ENCODE measurements around the gene PNCK.

PNCK gene

GRCh38 chrX:153636716-153637115 lies 36.9 kb downstream of the PNCK start:
- no peak overlapping the region for H3K4me3 Mint-ChIP-seq
- peaks cover 3% of the 10 kb centered on the region for H3K27me3 Mint-ChIP-seq
- no peak overlapping the region for H3K27ac Mint-ChIP-seq
- H3K9me3 Mint-ChIP-seq (ENCODE audit: low read depth) = no peaks in the 10 kb centered on the region
- H3K4me1 Mint-ChIP-seq (ENCODE audit: low read depth) = peaks cover 5% of the 10 kb centered on the region
- no peaks in the 10 kb centered on the region for H3K36me3 Mint-ChIP-seq

- Mint-ChIP-seq H3K9me3 (ENCODE audit: low read depth) (no peaks in the 10 kb centered on the region), H3K27ac (no peak overlapping the region), H3K4me1 (ENCODE audit: low read depth) (peaks cover 1% of the 10 kb centered on the region), H3K36me3 (no peaks in the 10 kb centered on the region), H3K27me3 (peaks cover 2% of the 10 kb centered on the region), H3K4me3 (no peak overlapping the region)
These were observed 37.6 kb downstream of the PNCK start for GRCh38 chrX:153635788-153636668.

GRCh38 chrX:153635388-153635787 lies 38.2 kb downstream of the PNCK start:
- Mint-ChIP-seq H3K9me3 (ENCODE audit: low read depth) (no peaks in the 10 kb centered on the region), H3K36me3 (no peaks in the 10 kb centered on the region), H3K4me1 (ENCODE audit: low read depth) (no peaks in the 10 kb centered on the region), H3K4me3 (no peak overlapping the region), H3K27ac (no peak overlapping the region), H3K27me3 (peaks cover 2% of the 10 kb centered on the region)

GRCh38 chrX:153634832-153635231 lies 38.8 kb downstream of the PNCK start:
- H3K4me3 Mint-ChIP-seq = no peak overlapping the region
- peaks cover 2% of the 10 kb centered on the region for H3K27me3 Mint-ChIP-seq
- no peaks in the 10 kb centered on the region for H3K9me3 Mint-ChIP-seq (ENCODE audit: low read depth)
- no peak overlapping the region for H3K27ac Mint-ChIP-seq
- no peaks in the 10 kb centered on the region for H3K4me1 Mint-ChIP-seq (ENCODE audit: low read depth)
- no peaks in the 10 kb centered on the region for H3K36me3 Mint-ChIP-seq

DNA sequence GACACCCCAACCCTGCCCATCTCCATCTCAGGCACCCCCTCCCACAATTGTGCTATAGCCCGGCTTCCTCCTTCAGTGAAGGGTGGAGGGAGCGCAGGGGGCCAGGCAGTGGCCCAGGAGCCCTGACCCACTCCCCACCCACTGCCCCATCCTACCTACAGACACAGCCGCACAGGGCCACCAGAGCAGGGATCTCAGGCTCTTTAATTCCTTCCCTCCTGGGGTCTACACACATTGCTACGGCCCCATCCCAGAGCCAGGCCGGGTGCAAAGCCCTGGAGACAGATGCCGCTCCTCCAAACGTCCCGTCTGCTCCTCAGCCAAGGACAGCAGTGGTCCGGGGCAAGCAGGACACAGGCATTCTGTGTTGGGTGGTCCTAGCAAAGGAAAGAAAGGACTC lies 39.4 kb downstream of the PNCK start:
- H3K27ac Mint-ChIP-seq = no peak overlapping the region
- H3K9me3 Mint-ChIP-seq (ENCODE audit: low read depth) = no peaks in the 10 kb centered on the region
- no peaks in the 10 kb centered on the region for H3K36me3 Mint-ChIP-seq
- peaks cover 2% of the 10 kb centered on the region for H3K27me3 Mint-ChIP-seq
- no peak overlapping the region for H3K4me3 Mint-ChIP-seq
- no peaks in the 10 kb centered on the region for H3K4me1 Mint-ChIP-seq (ENCODE audit: low read depth)

DNA sequence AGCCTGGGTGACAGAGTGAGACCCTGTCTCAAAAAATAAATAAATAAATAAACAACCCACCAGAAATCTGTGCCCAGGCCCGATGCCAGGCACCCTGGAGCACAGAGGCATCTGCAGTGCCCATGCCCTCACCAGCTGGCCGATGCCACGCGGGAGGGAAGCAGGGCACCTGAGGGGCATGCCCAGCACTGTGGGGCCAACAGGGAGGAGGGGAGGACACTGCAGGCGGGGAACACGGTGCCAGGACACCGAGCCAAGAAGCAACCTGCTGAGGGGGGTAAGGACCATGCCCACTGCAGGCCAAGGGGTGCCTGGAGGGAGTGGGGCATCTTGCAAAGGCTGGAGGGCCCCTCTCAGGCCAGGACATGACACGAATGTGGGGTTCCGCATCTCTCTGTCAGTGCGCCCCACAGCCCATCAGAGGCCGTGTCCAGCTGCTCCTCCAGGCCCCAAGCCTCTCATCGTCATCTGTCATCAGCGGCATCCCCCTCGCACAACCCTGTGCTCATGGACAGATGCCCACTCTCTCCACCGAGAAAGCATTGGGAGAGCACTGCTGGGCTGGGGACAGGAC lies 39.9 kb downstream of the PNCK start:
- Mint-ChIP-seq H3K27ac (no peak overlapping the region), H3K4me1 (ENCODE audit: low read depth) (no peaks in the 10 kb centered on the region), H3K27me3 (peaks cover 2% of the 10 kb centered on the region), H3K4me3 (no peak overlapping the region), H3K9me3 (ENCODE audit: low read depth) (no peaks in the 10 kb centered on the region), H3K36me3 (no peaks in the 10 kb centered on the region)

GRCh38 chrX:153633048-153633447 lies 40.6 kb downstream of the PNCK start:
- peaks cover 2% of the 10 kb centered on the region for H3K27me3 Mint-ChIP-seq
- no peaks in the 10 kb centered on the region for H3K4me1 Mint-ChIP-seq (ENCODE audit: low read depth)
- no peak overlapping the region for H3K27ac Mint-ChIP-seq
- no peak overlapping the region for H3K4me3 Mint-ChIP-seq
- no peaks in the 10 kb centered on the region for H3K9me3 Mint-ChIP-seq (ENCODE audit: low read depth)
- no peaks in the 10 kb centered on the region for H3K36me3 Mint-ChIP-seq

DNA sequence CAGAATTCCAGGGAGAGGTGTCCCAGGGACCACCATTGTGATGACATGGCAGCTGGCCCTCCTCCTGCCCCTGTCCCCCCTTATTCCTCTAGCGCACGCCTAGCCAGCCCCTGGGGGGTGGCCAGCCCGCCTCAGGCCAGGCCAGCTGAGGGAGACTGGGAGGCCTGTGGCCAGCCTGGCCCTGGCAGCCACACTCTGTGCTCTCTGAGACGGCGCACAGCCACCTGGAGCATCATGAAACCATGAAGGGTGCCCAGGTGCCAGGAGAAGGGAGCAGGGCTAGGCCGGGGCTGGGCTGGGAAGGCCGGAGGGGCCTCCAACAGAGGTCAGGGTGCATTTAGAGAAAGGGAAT lies 41.0 kb downstream of the PNCK start:
- Mint-ChIP-seq H3K36me3 (no peaks in the 10 kb centered on the region), H3K27ac (no peak overlapping the region), H3K4me3 (no peak overlapping the region), H3K4me1 (ENCODE audit: low read depth) (no peaks in the 10 kb centered on the region), H3K27me3 (peaks cover 2% of the 10 kb centered on the region), H3K9me3 (ENCODE audit: low read depth) (no peaks in the 10 kb centered on the region)

DNA sequence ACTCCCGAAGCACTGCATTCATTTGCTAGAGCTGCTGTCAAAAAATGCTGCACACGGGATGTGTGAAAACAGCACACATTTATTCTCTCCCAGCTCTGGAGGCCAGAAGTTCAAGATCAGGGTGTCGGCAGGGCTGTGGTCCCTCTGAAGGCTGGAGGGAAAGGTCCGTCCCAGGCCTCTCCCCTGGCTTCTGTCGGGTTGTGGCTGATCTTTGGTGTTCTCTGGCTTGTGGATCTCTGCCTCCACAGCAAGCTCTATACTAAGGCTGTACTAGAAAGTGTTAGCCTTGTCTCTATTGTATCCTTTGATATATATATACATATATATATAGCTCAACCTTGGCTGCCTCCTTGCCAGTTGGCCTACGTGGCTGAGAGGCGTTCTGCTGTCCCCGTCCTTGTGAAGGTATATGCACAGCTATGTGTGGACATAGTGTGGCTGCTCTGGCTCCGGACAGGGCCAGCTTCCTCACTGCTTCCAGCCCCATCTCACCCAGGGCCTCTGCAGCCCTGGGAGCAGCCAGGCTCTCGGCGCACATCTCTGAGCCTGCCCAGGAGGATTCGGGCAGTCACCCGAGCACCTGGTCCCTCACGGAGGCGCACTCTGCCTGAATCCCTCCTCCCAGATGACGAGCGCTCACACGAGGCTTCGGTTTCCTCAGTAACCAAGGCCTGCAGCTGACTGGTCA lies 41.6 kb downstream of the PNCK start:
- Mint-ChIP-seq H3K27ac (no peak overlapping the region), H3K36me3 (no peaks in the 10 kb centered on the region), H3K9me3 (ENCODE audit: low read depth) (no peaks in the 10 kb centered on the region), H3K4me1 (ENCODE audit: low read depth) (no peaks in the 10 kb centered on the region), H3K4me3 (no peak overlapping the region), H3K27me3 (peaks cover 2% of the 10 kb centered on the region)

DNA sequence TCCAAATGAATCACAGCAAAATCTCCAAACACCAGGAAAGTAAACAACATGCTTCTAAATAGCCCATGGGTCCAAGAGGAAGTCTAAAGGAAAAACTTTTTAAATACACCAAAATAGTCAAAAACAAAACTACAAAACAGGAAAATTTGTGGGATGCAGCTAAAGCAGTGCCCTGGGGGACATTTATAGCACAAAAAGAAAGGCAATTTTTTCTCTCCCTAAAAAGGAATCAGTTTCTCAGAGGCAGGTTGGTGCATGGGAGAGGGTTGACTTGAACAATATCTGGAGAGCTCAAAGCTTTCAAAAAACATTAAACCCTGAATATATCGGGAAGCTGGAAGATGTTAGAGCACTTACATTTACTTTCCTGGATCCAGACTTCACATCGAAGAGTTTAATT lies 42.3 kb downstream of the PNCK start:
- Mint-ChIP-seq H3K4me3 (no peak overlapping the region), H3K9me3 (ENCODE audit: low read depth) (no peaks in the 10 kb centered on the region), H3K27me3 (peaks cover 2% of the 10 kb centered on the region), H3K4me1 (ENCODE audit: low read depth) (no peaks in the 10 kb centered on the region), H3K36me3 (no peaks in the 10 kb centered on the region), H3K27ac (no peak overlapping the region)

GRCh38 chrX:153628665-153629064 lies 44.9 kb downstream of the PNCK start:
- no peaks in the 10 kb centered on the region for H3K36me3 Mint-ChIP-seq
- H3K27ac Mint-ChIP-seq = no peak overlapping the region
- peaks cover 2% of the 10 kb centered on the region for H3K27me3 Mint-ChIP-seq
- no peaks in the 10 kb centered on the region for H3K4me1 Mint-ChIP-seq (ENCODE audit: low read depth)
- no peaks in the 10 kb centered on the region for H3K9me3 Mint-ChIP-seq (ENCODE audit: low read depth)
- H3K4me3 Mint-ChIP-seq = no peak overlapping the region

GRCh38 chrX:153628129-153628528 lies 45.5 kb downstream of the PNCK start:
- H3K27ac Mint-ChIP-seq = no peak overlapping the region
- H3K27me3 Mint-ChIP-seq = peaks cover 2% of the 10 kb centered on the region
- no peaks in the 10 kb centered on the region for H3K9me3 Mint-ChIP-seq (ENCODE audit: low read depth)
- H3K36me3 Mint-ChIP-seq = no peaks in the 10 kb centered on the region
- no peak overlapping the region for H3K4me3 Mint-ChIP-seq
- no peaks in the 10 kb centered on the region for H3K4me1 Mint-ChIP-seq (ENCODE audit: low read depth)

- H3K27ac Mint-ChIP-seq = no peak overlapping the region
These were observed 45.9 kb downstream of the PNCK start for GRCh38 chrX:153627675-153628111.

DNA sequence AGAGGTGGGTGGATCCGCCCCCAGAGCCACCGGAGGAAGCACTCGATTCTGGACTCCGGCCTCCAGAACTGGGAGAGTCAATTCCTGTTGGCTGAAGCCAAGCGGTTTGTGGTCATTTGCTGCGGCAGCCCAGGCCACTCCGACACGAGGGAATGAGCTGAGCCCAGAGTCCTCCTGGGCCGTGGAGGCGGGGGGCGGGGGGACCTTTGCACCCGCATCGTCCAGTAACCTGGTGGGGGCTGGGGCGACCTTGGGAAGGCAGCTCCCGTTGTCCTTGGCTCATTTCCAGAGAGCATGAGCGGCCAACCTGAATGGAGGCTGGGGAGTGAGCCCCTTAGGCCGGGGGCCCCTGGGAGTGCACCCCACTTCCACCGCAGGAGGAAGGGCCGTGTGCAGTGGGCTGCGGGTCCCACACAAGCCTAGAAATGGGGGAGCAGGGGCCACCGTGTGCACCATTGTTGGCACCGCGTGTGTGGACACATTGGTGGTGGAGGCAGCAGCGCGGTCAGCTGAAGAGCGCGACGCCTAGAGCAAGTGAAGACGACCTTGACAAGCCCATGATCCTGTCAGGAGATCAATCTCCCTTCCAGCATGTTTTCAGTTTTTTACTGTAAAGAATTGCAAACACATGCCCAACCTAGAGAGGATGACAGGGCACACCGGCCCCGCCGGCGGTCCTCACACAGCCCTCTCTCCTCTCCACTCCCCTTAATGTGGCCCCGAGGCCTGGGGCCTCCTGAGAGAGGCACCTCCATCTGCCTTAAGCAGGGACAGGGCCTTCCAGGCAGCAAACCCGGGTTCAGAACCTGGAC lies 46.5 kb downstream of the PNCK start:
- H3K4me3 Mint-ChIP-seq = no peak overlapping the region
- H3K4me1 Mint-ChIP-seq (ENCODE audit: low read depth) = no peaks in the 10 kb centered on the region
- no peak overlapping the region for H3K27ac Mint-ChIP-seq
- H3K36me3 Mint-ChIP-seq = no peaks in the 10 kb centered on the region
- H3K27me3 Mint-ChIP-seq = peaks cover 2% of the 10 kb centered on the region
- no peaks in the 10 kb centered on the region for H3K9me3 Mint-ChIP-seq (ENCODE audit: low read depth)

More at GRCh38 chrX:153627675-153628111, 45.9 kb downstream of the PNCK start:
- H3K9me3 Mint-ChIP-seq (ENCODE audit: low read depth) = no peaks in the 10 kb centered on the region
- no peak overlapping the region for H3K4me3 Mint-ChIP-seq
- H3K36me3 Mint-ChIP-seq = no peaks in the 10 kb centered on the region
- no peaks in the 10 kb centered on the region for H3K4me1 Mint-ChIP-seq (ENCODE audit: low read depth)
- H3K27me3 Mint-ChIP-seq = peaks cover 2% of the 10 kb centered on the region

All from activated naive CD8-positive, alpha-beta T cell (primary cell).